ENCODE measurements around the gene DNM2. TPM values are rescaled to one million over a fixed set of nuclear protein-coding genes. Genes with fewer than 3 reads are reported as not detected.

Gene DNM2
- total RNA-seq, 4 donors from 2014 or later = 182 to 245 (median 218) TPM

- H3K4me3 ChIP-seq (ENCODE audit: low read depth, poor library complexity, severe bottlenecking) = no peak overlapping the region
- DNase-seq (ENCODE audit: low spot score in 2 of 2) = no peak
- TF ChIP-seq POLR2A (IDR thresholded peaks at IDR 0.05) = no peak
- TF ChIP-seq, protein P1, sequence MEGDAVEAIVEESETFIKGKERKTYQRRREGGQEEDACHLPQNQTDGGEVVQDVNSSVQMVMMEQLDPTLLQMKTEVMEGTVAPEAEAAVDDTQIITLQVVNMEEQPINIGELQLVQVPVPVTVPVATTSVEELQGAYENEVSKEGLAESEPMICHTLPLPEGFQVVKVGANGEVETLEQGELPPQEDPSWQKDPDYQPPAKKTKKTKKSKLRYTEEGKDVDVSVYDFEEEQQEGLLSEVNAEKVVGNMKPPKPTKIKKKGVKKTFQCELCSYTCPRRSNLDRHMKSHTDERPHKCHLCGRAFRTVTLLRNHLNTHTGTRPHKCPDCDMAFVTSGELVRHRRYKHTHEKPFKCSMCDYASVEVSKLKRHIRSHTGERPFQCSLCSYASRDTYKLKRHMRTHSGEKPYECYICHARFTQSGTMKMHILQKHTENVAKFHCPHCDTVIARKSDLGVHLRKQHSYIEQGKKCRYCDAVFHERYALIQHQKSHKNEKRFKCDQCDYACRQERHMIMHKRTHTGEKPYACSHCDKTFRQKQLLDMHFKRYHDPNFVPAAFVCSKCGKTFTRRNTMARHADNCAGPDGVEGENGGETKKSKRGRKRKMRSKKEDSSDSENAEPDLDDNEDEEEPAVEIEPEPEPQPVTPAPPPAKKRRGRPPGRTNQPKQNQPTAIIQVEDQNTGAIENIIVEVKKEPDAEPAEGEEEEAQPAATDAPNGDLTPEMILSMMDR (IDR thresholded peaks at IDR 0.05) = no peak
- intact Hi-C loops (cut with DNase I; ENCODE audit: low total_unique reads) = loop anchor here (10.0 kb wide), 1 partner anchor 1533 kb away; the partner anchor contains the start of gene ZNF317
- WGBS, 2 donors = 89 to 90% methylated on average over 13 of the region's 13 CpGs
Observed at GRCh38 chr19:10677751-10678150, 40.1 kb upstream of the DNM2 start.

DNA sequence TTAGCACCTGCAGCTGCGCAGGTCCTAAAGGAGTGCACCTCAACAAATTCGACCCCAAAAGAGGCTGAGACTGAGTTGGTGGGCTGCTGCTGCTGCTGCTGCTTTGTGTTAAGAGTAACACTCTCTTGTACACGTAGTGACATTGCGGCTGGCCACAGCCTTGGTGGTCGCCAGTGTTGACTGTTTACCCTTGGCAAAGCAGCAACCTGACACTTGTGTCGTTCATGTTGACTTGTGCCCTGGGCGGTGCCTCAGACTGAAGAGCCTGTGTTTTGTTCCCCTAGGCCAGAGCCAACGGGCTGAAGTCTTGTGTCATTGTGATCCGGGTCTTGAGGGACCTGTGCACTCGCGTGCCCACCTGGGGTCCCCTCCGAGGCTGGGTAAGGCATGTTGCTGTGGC is 39.1 kb upstream of the DNM2 start:
- intact Hi-C loops (cut with DNase I; ENCODE audit: low total_unique reads) = loop anchor here (10.0 kb wide), 1 partner anchor 1534 kb away; the partner anchor contains the start of gene ZNF317
- no peak for DNase-seq (ENCODE audit: low spot score in 2 of 2)
- no peak overlapping the region for H3K4me3 ChIP-seq (ENCODE audit: low read depth, poor library complexity, severe bottlenecking)
- 92 to 96% methylated on average over 12 of the region's 12 CpGs for WGBS, 2 donors
- TF ChIP-seq, protein P1 (IDR thresholded peaks at IDR 0.05) = no peak
- TF ChIP-seq POLR2A (IDR thresholded peaks at IDR 0.05) = no peak

GRCh38 chr19:10679743-10680142 is 38.1 kb upstream of the DNM2 start:
- DNase-seq (ENCODE audit: low spot score in 2 of 2) = no peak
- intact Hi-C loops (cut with DNase I; ENCODE audit: low total_unique reads) = loop anchor here (10.0 kb wide), 1 partner anchor 1535 kb away; the partner anchor contains the start of gene ZNF317
- TF ChIP-seq POLR2A (IDR thresholded peaks at IDR 0.05) = no peak
- TF ChIP-seq, protein P1 (IDR thresholded peaks at IDR 0.05) = no peak
- H3K4me3 ChIP-seq (ENCODE audit: low read depth, poor library complexity, severe bottlenecking) = no peak overlapping the region
- 92 to 94% methylated on average over 13 to 17 of the region's 18 CpGs for WGBS, 2 donors

DNA sequence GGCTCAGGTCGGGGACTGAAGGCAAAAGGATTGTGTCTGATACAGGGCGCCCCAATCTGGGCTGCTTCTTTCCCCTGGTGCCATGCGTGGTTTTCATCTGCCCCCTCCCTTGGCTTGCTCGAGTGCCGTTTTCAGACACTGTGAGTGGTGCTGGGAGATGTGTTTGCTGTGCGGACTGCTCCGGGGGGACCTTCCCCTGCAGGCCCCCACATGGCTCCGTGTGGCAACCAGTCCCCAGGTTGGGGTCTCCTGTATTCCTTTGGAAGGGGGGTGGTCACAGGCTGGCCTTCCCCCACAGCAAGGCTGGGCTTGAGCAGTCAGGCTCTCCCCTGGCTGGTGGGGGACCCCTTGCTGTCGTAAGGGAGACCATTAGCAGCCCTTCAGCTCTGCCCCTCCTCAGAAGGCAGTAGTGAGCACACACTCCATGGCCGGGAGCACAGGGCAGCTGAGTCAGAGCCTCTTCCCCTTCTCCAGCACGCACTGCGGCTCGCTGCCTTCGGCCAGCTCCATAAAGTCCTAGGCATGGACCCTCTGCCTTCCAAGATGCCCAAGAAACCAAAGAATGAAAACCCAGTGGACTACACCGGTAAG is 37.2 kb upstream of the DNM2 start:
- intact Hi-C loops (cut with DNase I; ENCODE audit: low total_unique reads) = no loop called here
- no peak for TF ChIP-seq POLR2A (IDR thresholded peaks at IDR 0.05)
- TF ChIP-seq, protein P1 (IDR thresholded peaks at IDR 0.05) = no peak
- 94 to 96% methylated on average over 15 of the region's 15 CpGs for WGBS, 2 donors

GRCh38 chr19:10681658-10682057 is 36.2 kb upstream of the DNM2 start:
- H3K4me3 ChIP-seq (ENCODE audit: low read depth, poor library complexity, severe bottlenecking) = no peak overlapping the region
- intact Hi-C loops (cut with DNase I; ENCODE audit: low total_unique reads) = no loop called here
- DNase-seq (ENCODE audit: low spot score in 2 of 2) = no peak
- WGBS, 2 donors = 68% methylated on average over 4 of the region's 4 CpGs
- no peak for TF ChIP-seq POLR2A (IDR thresholded peaks at IDR 0.05)
- TF ChIP-seq, protein P1 (IDR thresholded peaks at IDR 0.05) = no peak

More for the DNA sequence above, 37.2 kb upstream of the DNM2 start:
- no peak for DNase-seq (ENCODE audit: low spot score in 2 of 2)
- H3K4me3 ChIP-seq (ENCODE audit: low read depth, poor library complexity, severe bottlenecking) = no peak overlapping the region

All from lower leg skin (tissue), 4 donors.